ENCODE measurements around the gene SERPINE3.

- TF ChIP-seq, protein P1, sequence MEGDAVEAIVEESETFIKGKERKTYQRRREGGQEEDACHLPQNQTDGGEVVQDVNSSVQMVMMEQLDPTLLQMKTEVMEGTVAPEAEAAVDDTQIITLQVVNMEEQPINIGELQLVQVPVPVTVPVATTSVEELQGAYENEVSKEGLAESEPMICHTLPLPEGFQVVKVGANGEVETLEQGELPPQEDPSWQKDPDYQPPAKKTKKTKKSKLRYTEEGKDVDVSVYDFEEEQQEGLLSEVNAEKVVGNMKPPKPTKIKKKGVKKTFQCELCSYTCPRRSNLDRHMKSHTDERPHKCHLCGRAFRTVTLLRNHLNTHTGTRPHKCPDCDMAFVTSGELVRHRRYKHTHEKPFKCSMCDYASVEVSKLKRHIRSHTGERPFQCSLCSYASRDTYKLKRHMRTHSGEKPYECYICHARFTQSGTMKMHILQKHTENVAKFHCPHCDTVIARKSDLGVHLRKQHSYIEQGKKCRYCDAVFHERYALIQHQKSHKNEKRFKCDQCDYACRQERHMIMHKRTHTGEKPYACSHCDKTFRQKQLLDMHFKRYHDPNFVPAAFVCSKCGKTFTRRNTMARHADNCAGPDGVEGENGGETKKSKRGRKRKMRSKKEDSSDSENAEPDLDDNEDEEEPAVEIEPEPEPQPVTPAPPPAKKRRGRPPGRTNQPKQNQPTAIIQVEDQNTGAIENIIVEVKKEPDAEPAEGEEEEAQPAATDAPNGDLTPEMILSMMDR (IDR thresholded peaks at IDR 0.05), result no peak
- no peak for TF ChIP-seq POLR2A (IDR thresholded peaks at IDR 0.05)
Observed at GRCh38 chr13:51341232-51341631, 1.7 kb downstream of the SERPINE3 start.

All from prostate gland (tissue), 2 donors.